Stimulated activated naive CD8-positive, alpha-beta T cell treated with anti-CD3 and anti-CD28 coated beads, Interleukin-15, amount 100 ng/mL, for 72 hours (primary cell): ENCODE results near the gene EVI5.

Experiments
- ATAC-seq: fragments of 150-1000 bp; cut with Tn5 transposase; 2 replicates; pipeline ENCODE4 v1.10.0; 2021; ENCODE audit warnings: mild to moderate bottlenecking, moderate library complexity
- DNase-seq, 2 donors: peaks; one replicate each; pipeline ENCODE4 v3.0.0; 2021 to 2022
- H3K27ac Mint-ChIP-seq, 2 donors: one replicate each; pipeline ENCODE4 v1.8.0; 2022; ENCODE audit warnings: mild to moderate bottlenecking in 2 of 2, mixed read lengths in 2 of 2, moderate library complexity in 2 of 2
- H3K27me3 Mint-ChIP-seq: one replicate; pipeline ENCODE4 v1.8.0; 2022; ENCODE audit warnings: mixed read lengths
- H3K4me1 Mint-ChIP-seq: one replicate; pipeline ENCODE4 v1.8.0; 2022; ENCODE audit warnings: mild to moderate bottlenecking, mixed read lengths
- H3K4me3 Mint-ChIP-seq, 2 donors: one replicate each; pipeline ENCODE4 v1.8.0; 2022; ENCODE audit warnings: mild to moderate bottlenecking in 2 of 2, mixed read lengths in 2 of 2, moderate library complexity in 1 of 2
- H3K9me3 Mint-ChIP-seq, 2 donors: one replicate each; pipeline ENCODE4 v1.8.0; 2022; ENCODE audit warnings: mixed read lengths in 2 of 2

Gene EVI5

DNA sequence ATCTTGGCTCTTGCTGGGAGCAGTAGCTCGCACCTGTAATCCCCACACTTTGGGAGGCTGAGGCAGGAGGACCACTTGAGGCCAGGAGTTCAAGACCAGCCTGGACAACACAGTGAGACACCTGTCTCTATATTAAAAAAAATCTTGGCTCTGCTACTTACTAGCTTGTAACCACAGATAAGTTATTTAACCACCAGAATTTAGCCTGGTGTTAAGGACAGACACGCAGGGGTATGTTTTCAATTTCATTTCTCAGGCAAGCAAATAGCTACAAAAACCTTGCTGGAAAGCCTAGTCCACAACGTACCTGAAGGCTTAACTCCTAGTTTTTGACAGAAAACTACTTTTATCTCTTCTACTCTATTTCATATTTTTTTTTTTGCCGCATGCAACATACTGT, 273.4 kb downstream of the EVI5 start:
- DNase-seq (no peak), ATAC-seq (no peak)
- Mint-ChIP-seq H3K4me3 (no peak overlapping the region), H3K27ac (no peak overlapping the region), H3K9me3 (no peaks in the 10 kb centered on the region), H3K4me1 (peaks cover 26% of the 10 kb centered on the region), H3K27me3 (no peaks in the 10 kb centered on the region)

DNA sequence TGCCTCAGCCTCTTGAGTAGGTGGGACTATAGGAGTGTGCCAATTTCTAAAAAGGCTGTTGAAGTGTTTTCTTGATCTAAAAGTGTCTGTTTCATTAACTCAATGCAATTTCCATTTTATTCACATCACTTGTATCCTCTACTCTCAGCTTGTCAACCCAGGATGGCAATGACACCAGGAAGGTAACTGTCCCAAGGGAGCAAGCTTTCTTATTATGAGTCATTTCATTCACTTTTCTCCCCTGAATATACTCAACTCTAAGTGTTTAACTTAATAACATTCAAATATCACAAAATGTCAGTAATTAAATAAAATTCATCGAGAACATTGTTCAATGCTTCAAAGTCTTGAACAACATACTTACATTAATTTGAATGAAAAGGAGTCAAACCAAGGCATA, 275.3 kb downstream of the EVI5 start:
- ATAC-seq = no peak
- Mint-ChIP-seq H3K4me3 (no peak overlapping the region), H3K4me1 (peaks cover 14% of the 10 kb centered on the region), H3K27ac (no peak overlapping the region), H3K27me3 (no peaks in the 10 kb centered on the region), H3K9me3 (no peaks in the 10 kb centered on the region)
- no peak for DNase-seq

- H3K4me3 Mint-ChIP-seq = no peak overlapping the region
- no peak overlapping the region for H3K27ac Mint-ChIP-seq
- ATAC-seq (peak; percentile 51), DNase-seq (no peak)
- H3K9me3 Mint-ChIP-seq = no peaks in the 10 kb centered on the region
- H3K4me1 Mint-ChIP-seq = peaks cover 53% of the 10 kb centered on the region
- no peaks in the 10 kb centered on the region for H3K27me3 Mint-ChIP-seq
These were observed 279.8 kb downstream of the EVI5 start for GRCh38 chr1:92505015-92505692.

- peak; percentile 54 for ATAC-seq
- Mint-ChIP-seq H3K27ac (peak overlapping the region; percentile 10 to 79), H3K27me3 (no peaks in the 10 kb centered on the region), H3K4me1 (peaks cover 51% of the 10 kb centered on the region), H3K4me3 (no peak overlapping the region), H3K9me3 (no peaks in the 10 kb centered on the region)
- no peak for DNase-seq
These were observed 280.5 kb downstream of the EVI5 start for GRCh38 chr1:92504291-92505014.

- ATAC-seq = no peak
- Mint-ChIP-seq H3K4me1 (peaks cover 50% of the 10 kb centered on the region), H3K27ac (no peak overlapping the region), H3K27me3 (no peaks in the 10 kb centered on the region), H3K9me3 (no peaks in the 10 kb centered on the region), H3K4me3 (no peak overlapping the region)
- no peak for DNase-seq
These were observed 281.0 kb downstream of the EVI5 start for GRCh38 chr1:92503926-92504285.

DNA sequence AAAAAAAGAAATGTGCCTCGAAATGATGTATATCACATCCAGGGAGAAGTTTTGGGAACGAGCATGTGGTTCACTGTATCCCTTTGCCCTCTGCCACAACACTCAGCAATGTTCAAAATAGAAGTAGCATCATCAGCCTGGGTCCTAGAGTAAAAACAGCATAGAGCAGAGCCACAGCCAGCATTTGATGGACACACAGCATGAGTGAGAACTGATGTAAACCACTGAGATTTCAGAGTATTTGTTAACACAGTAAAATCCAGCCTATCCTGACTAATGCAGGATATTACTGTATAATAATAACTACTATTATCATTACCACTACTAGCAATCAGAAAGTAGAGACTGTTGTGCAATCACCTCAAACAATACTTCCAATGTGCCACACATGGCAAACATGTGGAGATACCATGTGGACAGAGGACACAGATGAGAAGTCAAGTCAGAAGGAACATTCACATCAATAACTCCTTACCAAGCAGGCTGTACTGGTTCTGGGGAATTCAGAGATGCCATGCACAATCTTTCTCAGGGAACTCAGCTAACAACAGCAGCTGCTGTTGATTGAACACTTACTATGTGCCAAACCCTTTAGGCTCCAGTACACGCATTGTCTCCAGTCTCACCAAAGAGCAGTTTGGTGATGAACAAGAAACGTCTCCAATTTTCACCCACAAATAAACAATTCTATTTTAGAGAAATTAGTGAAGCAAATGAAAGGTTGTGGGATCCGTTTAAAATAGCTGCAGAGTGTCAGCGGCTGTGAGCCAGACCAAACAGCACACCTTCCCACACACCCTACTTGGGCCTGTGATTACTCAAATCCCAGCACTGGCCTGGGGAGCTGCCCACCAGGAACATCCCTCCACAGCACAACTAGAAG, 281.6 kb downstream of the EVI5 start:
- peak overlapping the region; percentile 51 to 54 for H3K27ac Mint-ChIP-seq
- H3K9me3 Mint-ChIP-seq = no peaks in the 10 kb centered on the region
- H3K4me3 Mint-ChIP-seq = no peak overlapping the region
- DNase-seq = no peak
- ATAC-seq = peak; percentile 51
- H3K27me3 Mint-ChIP-seq = no peaks in the 10 kb centered on the region
- H3K4me1 Mint-ChIP-seq = peaks cover 50% of the 10 kb centered on the region

GRCh38 chr1:92502247-92502646, 282.7 kb downstream of the EVI5 start:
- ATAC-seq (peak; percentile 80), DNase-seq (no peak)
- H3K4me1 Mint-ChIP-seq = peaks cover 50% of the 10 kb centered on the region
- no peaks in the 10 kb centered on the region for H3K9me3 Mint-ChIP-seq
- H3K27ac Mint-ChIP-seq = peak overlapping the region in 1 of 2 donors; percentile 54
- H3K4me3 Mint-ChIP-seq = peak overlapping the region in 1 of 2 donors; percentile 40
- H3K27me3 Mint-ChIP-seq = no peaks in the 10 kb centered on the region

GRCh38 chr1:92500552-92500951, 284.4 kb downstream of the EVI5 start:
- Mint-ChIP-seq H3K4me1 (peaks cover 53% of the 10 kb centered on the region), H3K27ac (no peak overlapping the region), H3K27me3 (no peaks in the 10 kb centered on the region), H3K9me3 (no peaks in the 10 kb centered on the region), H3K4me3 (no peak overlapping the region)
- no peak for ATAC-seq
- DNase-seq = no peak

DNA sequence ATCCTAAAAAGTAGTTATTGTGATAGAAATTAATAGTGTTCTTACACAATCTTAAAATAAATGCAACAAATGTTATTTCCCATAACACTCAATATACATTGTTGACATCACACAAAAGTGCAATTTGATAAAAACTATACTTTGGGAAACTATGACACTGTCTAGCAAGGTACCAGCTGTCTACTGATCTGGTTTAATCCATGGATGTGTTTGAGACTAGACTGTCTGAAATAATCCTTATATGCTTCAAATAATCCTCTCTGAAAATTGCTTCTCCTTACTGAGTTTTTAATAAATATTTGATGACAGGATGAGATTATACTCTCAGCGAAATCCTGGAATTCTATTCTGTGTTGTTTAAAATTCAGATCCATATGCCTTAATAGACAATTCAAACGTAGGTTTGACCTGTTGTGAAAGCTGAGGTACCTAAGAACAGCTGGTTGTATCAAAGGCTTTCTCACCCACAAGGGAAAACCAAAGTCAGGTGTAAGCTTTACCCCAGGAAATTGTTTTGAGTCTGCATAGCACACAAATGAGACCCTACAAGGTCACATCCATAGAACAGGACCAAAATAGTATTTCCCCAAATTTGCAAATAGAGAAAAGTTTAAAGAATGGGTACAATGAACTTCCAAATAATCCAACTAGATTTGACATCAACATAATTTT, 289.4 kb downstream of the EVI5 start:
- H3K4me1 Mint-ChIP-seq = peaks cover 49% of the 10 kb centered on the region
- DNase-seq (no peak), ATAC-seq (peak; percentile 93)
- no peaks in the 10 kb centered on the region for H3K9me3 Mint-ChIP-seq
- peak overlapping the region; percentile 5 to 22 for H3K4me3 Mint-ChIP-seq
- peak overlapping the region in 1 of 2 donors; percentile 25 for H3K27ac Mint-ChIP-seq
- H3K27me3 Mint-ChIP-seq = no peaks in the 10 kb centered on the region

DNA sequence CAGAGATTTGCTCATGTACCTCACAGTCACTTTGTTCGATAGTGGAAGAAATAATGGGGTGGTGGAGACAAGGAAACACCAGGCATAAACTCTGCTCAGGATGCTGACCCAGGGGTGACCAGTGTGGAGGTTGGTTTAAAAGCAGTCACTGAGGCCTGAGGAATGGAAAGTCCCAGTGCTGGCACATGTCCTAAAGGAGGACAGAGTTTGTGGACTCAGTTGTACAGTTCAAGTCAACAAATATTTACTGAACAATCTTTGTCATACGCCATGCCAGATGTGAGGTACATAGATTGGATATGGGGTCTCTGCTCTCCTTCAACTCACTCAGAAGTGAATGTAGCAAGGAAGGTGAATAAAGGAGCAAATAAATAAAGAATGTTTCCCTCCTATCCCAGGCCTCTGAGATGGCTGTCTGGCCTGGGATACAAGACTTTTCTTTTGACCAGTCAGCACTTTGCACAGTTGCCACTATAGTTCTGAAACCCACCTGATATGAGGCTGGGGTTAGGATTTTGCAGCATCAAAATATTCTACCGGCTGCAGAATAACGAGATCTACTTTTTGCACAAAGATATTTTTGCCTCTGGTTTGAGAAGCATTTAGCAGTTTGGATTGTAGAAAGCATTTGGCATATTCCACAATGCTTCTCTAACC, 290.3 kb downstream of the EVI5 start:
- no peak for ATAC-seq
- Mint-ChIP-seq H3K27me3 (no peaks in the 10 kb centered on the region), H3K27ac (peak overlapping the region in 1 of 2 donors; percentile 36), H3K9me3 (no peaks in the 10 kb centered on the region), H3K4me3 (peak overlapping the region in 1 of 2 donors; percentile 2), H3K4me1 (peaks cover 44% of the 10 kb centered on the region)
- no peak for DNase-seq

DNA sequence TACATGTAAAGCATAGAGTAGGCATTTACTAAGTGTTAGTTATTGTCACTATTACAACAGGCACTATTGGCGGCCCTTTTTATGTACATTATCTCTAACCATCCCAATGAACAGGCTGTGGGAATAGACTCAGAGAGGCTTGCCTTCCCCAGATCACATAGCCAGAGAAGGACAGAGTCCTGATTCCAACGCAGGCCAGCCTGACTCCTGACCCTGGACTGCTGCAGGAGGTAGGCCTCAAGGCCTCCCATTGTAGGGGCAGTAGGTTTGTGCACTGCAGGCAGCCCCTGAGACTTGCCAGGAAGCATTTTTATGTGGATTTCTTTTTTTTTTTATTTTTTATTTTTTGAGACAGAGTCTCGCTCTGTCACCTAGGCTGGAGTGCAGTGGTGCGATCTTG, 291.8 kb downstream of the EVI5 start:
- peaks cover 59% of the 10 kb centered on the region for H3K4me1 Mint-ChIP-seq
- DNase-seq = no peak
- H3K4me3 Mint-ChIP-seq = no peak overlapping the region
- H3K9me3 Mint-ChIP-seq = no peaks in the 10 kb centered on the region
- no peak overlapping the region for H3K27ac Mint-ChIP-seq
- ATAC-seq = no peak
- H3K27me3 Mint-ChIP-seq = no peaks in the 10 kb centered on the region

DNA sequence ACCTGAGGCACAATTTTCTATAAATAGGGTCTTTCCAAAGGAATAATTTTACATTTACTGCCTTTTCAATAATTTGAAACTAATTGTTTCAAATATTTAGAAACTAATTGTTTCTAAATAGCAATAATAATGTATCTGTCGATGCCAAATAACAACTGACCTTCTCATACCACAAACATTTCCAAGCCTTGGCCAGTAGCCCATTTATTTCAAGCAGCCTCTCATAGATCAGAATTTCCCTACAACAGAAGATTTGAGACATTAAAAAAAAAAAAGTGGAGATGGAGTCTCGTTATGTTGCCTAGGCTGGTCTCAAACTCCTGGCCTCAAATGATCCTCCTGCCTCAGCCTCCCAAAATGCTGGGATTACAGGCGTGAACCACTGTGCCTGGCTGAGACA, 296.1 kb downstream of the EVI5 start:
- DNase-seq = no peak
- peak overlapping the region in 1 of 2 donors; percentile 82 for H3K27ac Mint-ChIP-seq
- H3K9me3 Mint-ChIP-seq = no peaks in the 10 kb centered on the region
- no peaks in the 10 kb centered on the region for H3K27me3 Mint-ChIP-seq
- ATAC-seq = no peak
- H3K4me3 Mint-ChIP-seq = peak overlapping the region; percentile 71 to 93
- peaks cover 39% of the 10 kb centered on the region for H3K4me1 Mint-ChIP-seq

- no peaks in the 10 kb centered on the region for H3K9me3 Mint-ChIP-seq
- peak overlapping the region; percentile 67 to 76 for H3K27ac Mint-ChIP-seq
- no peaks in the 10 kb centered on the region for H3K27me3 Mint-ChIP-seq
- ATAC-seq (no peak), DNase-seq (no peak)
- peaks cover 38% of the 10 kb centered on the region for H3K4me1 Mint-ChIP-seq
- peak overlapping the region; percentile 71 to 93 for H3K4me3 Mint-ChIP-seq
These were observed 296.5 kb downstream of the EVI5 start for GRCh38 chr1:92488416-92488815.

DNA sequence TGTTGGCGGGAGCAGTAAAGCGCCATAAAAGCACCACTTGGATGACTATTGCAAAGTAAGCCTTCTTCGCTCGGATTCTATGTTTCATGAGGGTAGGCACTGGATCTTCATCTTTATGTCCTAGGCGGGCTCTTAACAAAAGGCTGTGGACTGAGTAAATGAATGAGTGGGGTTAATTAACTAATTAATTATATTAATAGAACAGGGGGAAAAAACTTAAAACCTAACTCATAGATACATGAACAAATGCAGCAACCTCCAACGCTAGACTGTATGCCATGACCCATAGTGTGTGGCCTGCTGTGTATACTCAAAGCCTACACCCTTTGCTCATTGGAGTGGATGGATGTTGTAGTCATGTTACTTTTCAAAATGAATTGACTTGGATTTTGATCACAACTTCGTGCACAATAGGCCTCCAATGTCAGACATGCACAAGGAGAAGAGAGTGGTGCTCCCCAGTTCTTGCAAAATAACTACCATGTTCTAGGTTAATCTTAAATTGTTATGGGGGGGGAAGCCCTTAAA, 297.8 kb downstream of the EVI5 start:
- Mint-ChIP-seq H3K4me3 (peak overlapping the region; percentile 93 to 95), H3K9me3 (no peaks in the 10 kb centered on the region), H3K27me3 (no peaks in the 10 kb centered on the region), H3K27ac (peak overlapping the region; percentile 95 to 96), H3K4me1 (peaks cover 35% of the 10 kb centered on the region)
- DNase-seq (no peak), ATAC-seq (no peak)
